ENCODE data around the gene SAP30BP.

SAP30BP gene

GRCh38 chr17:75645889-75646637, 21.1 kb upstream of the SAP30BP start:
- Histone ChIP-seq H3K27me3 (ENCODE audit: insufficient read depth, low read length) (no peaks in the 10 kb centered on the region), H3K36me3 (ENCODE audit: insufficient read depth, low read length) (peaks cover 22% of the 10 kb centered on the region), H3K4me1 (ENCODE audit: insufficient read depth, low read length) (no peaks in the 10 kb centered on the region), H2AFZ (ENCODE audit: low read depth, low read length) (no peak overlapping the region), H3K4me3 (ENCODE audit: low read length) (no peak overlapping the region), H3K9me3 (ENCODE audit: low read length) (no peaks in the 10 kb centered on the region)

- Histone ChIP-seq H3K27me3 (ENCODE audit: insufficient read depth, low read length) (no peaks in the 10 kb centered on the region), H3K9me3 (ENCODE audit: low read length) (no peaks in the 10 kb centered on the region), H3K4me3 (ENCODE audit: low read length) (no peak overlapping the region), H3K4me1 (ENCODE audit: insufficient read depth, low read length) (no peaks in the 10 kb centered on the region), H3K36me3 (ENCODE audit: insufficient read depth, low read length) (peaks cover 23% of the 10 kb centered on the region), H2AFZ (ENCODE audit: low read depth, low read length) (no peak overlapping the region)
Measured at GRCh38 chr17:75646638-75646992, 20.5 kb upstream of the SAP30BP start.

- no peaks in the 10 kb centered on the region for H3K9me3 ChIP-seq (ENCODE audit: low read length)
- no peak overlapping the region for H3K4me3 ChIP-seq (ENCODE audit: low read length)
- no peaks in the 10 kb centered on the region for H3K4me1 ChIP-seq (ENCODE audit: insufficient read depth, low read length)
- peaks cover 23% of the 10 kb centered on the region for H3K36me3 ChIP-seq (ENCODE audit: insufficient read depth, low read length)
- no peaks in the 10 kb centered on the region for H3K27me3 ChIP-seq (ENCODE audit: insufficient read depth, low read length)
- H2AFZ ChIP-seq (ENCODE audit: low read depth, low read length): no peak overlapping the region
Measured at GRCh38 chr17:75647061-75647460, 20.1 kb upstream of the SAP30BP start.

GRCh38 chr17:75647921-75648320, 19.2 kb upstream of the SAP30BP start:
- Histone ChIP-seq H3K27me3 (ENCODE audit: insufficient read depth, low read length) (no peaks in the 10 kb centered on the region), H3K9me3 (ENCODE audit: low read length) (no peaks in the 10 kb centered on the region), H2AFZ (ENCODE audit: low read depth, low read length) (no peak overlapping the region), H3K4me1 (ENCODE audit: insufficient read depth, low read length) (no peaks in the 10 kb centered on the region), H3K4me3 (ENCODE audit: low read length) (no peak overlapping the region), H3K36me3 (ENCODE audit: insufficient read depth, low read length) (peaks cover 28% of the 10 kb centered on the region)

GRCh38 chr17:75649687-75650086, 17.5 kb upstream of the SAP30BP start:
- Histone ChIP-seq H3K4me1 (ENCODE audit: insufficient read depth, low read length) (no peaks in the 10 kb centered on the region), H3K9me3 (ENCODE audit: low read length) (no peaks in the 10 kb centered on the region), H3K27me3 (ENCODE audit: insufficient read depth, low read length) (no peaks in the 10 kb centered on the region), H3K36me3 (ENCODE audit: insufficient read depth, low read length) (peaks cover 30% of the 10 kb centered on the region), H2AFZ (ENCODE audit: low read depth, low read length) (no peak overlapping the region), H3K4me3 (ENCODE audit: low read length) (no peak overlapping the region)

GRCh38 chr17:75650874-75651273, 16.3 kb upstream of the SAP30BP start:
- H3K36me3 ChIP-seq (ENCODE audit: insufficient read depth, low read length): peaks cover 34% of the 10 kb centered on the region
- no peaks in the 10 kb centered on the region for H3K27me3 ChIP-seq (ENCODE audit: insufficient read depth, low read length)
- no peaks in the 10 kb centered on the region for H3K9me3 ChIP-seq (ENCODE audit: low read length)
- H2AFZ ChIP-seq (ENCODE audit: low read depth, low read length): no peak overlapping the region
- H3K4me1 ChIP-seq (ENCODE audit: insufficient read depth, low read length): no peaks in the 10 kb centered on the region
- no peak overlapping the region for H3K4me3 ChIP-seq (ENCODE audit: low read length)

GRCh38 chr17:75652341-75652740, 14.8 kb upstream of the SAP30BP start:
- Histone ChIP-seq H3K4me1 (ENCODE audit: insufficient read depth, low read length) (no peaks in the 10 kb centered on the region), H3K4me3 (ENCODE audit: low read length) (no peak overlapping the region), H3K27me3 (ENCODE audit: insufficient read depth, low read length) (no peaks in the 10 kb centered on the region), H3K36me3 (ENCODE audit: insufficient read depth, low read length) (peaks cover 39% of the 10 kb centered on the region), H3K9me3 (ENCODE audit: low read length) (no peaks in the 10 kb centered on the region), H2AFZ (ENCODE audit: low read depth, low read length) (no peak overlapping the region)

GRCh38 chr17:75652934-75653549, 14.1 kb upstream of the SAP30BP start:
- H3K36me3 ChIP-seq (ENCODE audit: insufficient read depth, low read length): peaks cover 41% of the 10 kb centered on the region

GRCh38 chr17:75654176-75654575, 13.0 kb upstream of the SAP30BP start:
- no peaks in the 10 kb centered on the region for H3K27me3 ChIP-seq (ENCODE audit: insufficient read depth, low read length)
- no peaks in the 10 kb centered on the region for H3K9me3 ChIP-seq (ENCODE audit: low read length)
- H3K4me3 ChIP-seq (ENCODE audit: low read length): no peak overlapping the region
- H3K4me1 ChIP-seq (ENCODE audit: insufficient read depth, low read length): no peaks in the 10 kb centered on the region
- H2AFZ ChIP-seq (ENCODE audit: low read depth, low read length): no peak overlapping the region
- peaks cover 39% of the 10 kb centered on the region for H3K36me3 ChIP-seq (ENCODE audit: insufficient read depth, low read length)

More at GRCh38 chr17:75652934-75653549, 14.1 kb upstream of the SAP30BP start:
- H3K9me3 ChIP-seq (ENCODE audit: low read length): no peaks in the 10 kb centered on the region
- H3K4me1 ChIP-seq (ENCODE audit: insufficient read depth, low read length): no peaks in the 10 kb centered on the region
- no peak overlapping the region for H3K4me3 ChIP-seq (ENCODE audit: low read length)
- H2AFZ ChIP-seq (ENCODE audit: low read depth, low read length): no peak overlapping the region
- no peaks in the 10 kb centered on the region for H3K27me3 ChIP-seq (ENCODE audit: insufficient read depth, low read length)

- Histone ChIP-seq H3K27me3 (ENCODE audit: insufficient read depth, low read length) (no peaks in the 10 kb centered on the region), H3K36me3 (ENCODE audit: insufficient read depth, low read length) (peaks cover 46% of the 10 kb centered on the region), H2AFZ (ENCODE audit: low read depth, low read length) (no peak overlapping the region), H3K4me1 (ENCODE audit: insufficient read depth, low read length) (no peaks in the 10 kb centered on the region), H3K9me3 (ENCODE audit: low read length) (no peaks in the 10 kb centered on the region), H3K4me3 (ENCODE audit: low read length) (no peak overlapping the region)
Measured at GRCh38 chr17:75658237-75658636, 8.9 kb upstream of the SAP30BP start.

GRCh38 chr17:75661531-75661930, 5.6 kb upstream of the SAP30BP start:
- Histone ChIP-seq H3K36me3 (ENCODE audit: insufficient read depth, low read length) (peaks cover 46% of the 10 kb centered on the region), H3K4me3 (ENCODE audit: low read length) (no peak overlapping the region)

GRCh38 chr17:75662511-75662910, 4.6 kb upstream of the SAP30BP start:
- H3K9me3 ChIP-seq (ENCODE audit: low read length): no peaks in the 10 kb centered on the region
- H3K4me3 ChIP-seq (ENCODE audit: low read length): no peak overlapping the region
- H3K27me3 ChIP-seq (ENCODE audit: insufficient read depth, low read length): no peaks in the 10 kb centered on the region

More at GRCh38 chr17:75661531-75661930, 5.6 kb upstream of the SAP30BP start:
- H3K9me3 ChIP-seq (ENCODE audit: low read length): no peaks in the 10 kb centered on the region
- H2AFZ ChIP-seq (ENCODE audit: low read depth, low read length): no peak overlapping the region
- no peaks in the 10 kb centered on the region for H3K27me3 ChIP-seq (ENCODE audit: insufficient read depth, low read length)
- H3K4me1 ChIP-seq (ENCODE audit: insufficient read depth, low read length): peaks cover 9% of the 10 kb centered on the region

GRCh38 chr17:75664099-75664549, 3.0 kb upstream of the SAP30BP start:
- Histone ChIP-seq H2AFZ (ENCODE audit: low read depth, low read length) (no peak overlapping the region), H3K27me3 (ENCODE audit: insufficient read depth, low read length) (no peaks in the 10 kb centered on the region), H3K36me3 (ENCODE audit: insufficient read depth, low read length) (peaks cover 43% of the 10 kb centered on the region), H3K9me3 (ENCODE audit: low read length) (no peaks in the 10 kb centered on the region), H3K4me1 (ENCODE audit: insufficient read depth, low read length) (peaks cover 21% of the 10 kb centered on the region), H3K4me3 (ENCODE audit: low read length) (no peak overlapping the region)

More at GRCh38 chr17:75662511-75662910, 4.6 kb upstream of the SAP30BP start:
- Histone ChIP-seq H3K36me3 (ENCODE audit: insufficient read depth, low read length) (peaks cover 40% of the 10 kb centered on the region), H2AFZ (ENCODE audit: low read depth, low read length) (no peak overlapping the region), H3K4me1 (ENCODE audit: insufficient read depth, low read length) (peaks cover 11% of the 10 kb centered on the region)

Data from neuron (in vitro differentiated cells).